K562 (cell line): Measurements from ENCODE around the gene BRD3. TPM values are rescaled to one million over a fixed set of nuclear protein-coding genes. Genes with fewer than 3 reads are reported as not detected.

Source experiments
- ATAC-seq: fragments of 200-7000 bp; cut with Tn5 transposase; 3 replicates; pipeline ENCODE4 v1.9.1; 2020; ENCODE audit warnings: moderate library complexity
- BruUV-seq: library from RNA; stranded (reverse); fragments of 400-500 nt; replicated peaks from 2 replicates; lab custom pipeline; 2021; lab: Mats Ljungman, UMichigan
- CTCF ChIA-PET: fragments of 300-600 bp; formaldehyde crosslinking; extraction: SDS; loops from one replicate; lab custom pipeline; 2021; ENCODE audit warnings: low intra/inter-chr PET ratio; lab: Yijun Ruan, JAX
- POLR2A ChIA-PET: fragments of 300-600, 350-650 bp; sonication (Branson Sonifier 250); formaldehyde crosslinking; extraction: SDS; loops from one replicate; lab custom pipeline; 2021; ENCODE audit warnings: antibody characterized with exemption, inconsistent platforms; lab: Yijun Ruan, JAX
- DNase-seq, 4 experiments: peaks; one replicate each; pipeline versions ENCODE4 v3.0.0 to v3.0.0-alpha.2; 2011 to 2018; ENCODE audit warnings: low spot score in 3 of 4, mixed read lengths in 3 of 4; ENCODE audit errors: extremely low read depth in 1 of 4
- FAIRE-seq: peaks from 2 replicates; lab custom pipeline; 2011; peaks lifted over from hg19 to GRCh38; lab: Jason Lieb, UNC
- H2AFZ ChIP-seq: 2 replicates; pipeline ENCODE4 v1.6.0; 2011; ENCODE audit warnings: low read depth, low read length, control low read depth, inconsistent platforms
- H3K27ac ChIP-seq: fragments of 200-600 bp; 3 replicates; pipeline ENCODE4 v1.8.0; 2011; ENCODE audit warnings: low read depth, mild to moderate bottlenecking, control low read depth, inconsistent platforms, low read length, moderate library complexity, mixed read lengths; ENCODE audit errors: extremely low read depth
- H3K27me3 ChIP-seq, 2 experiments: fragments of 300-600 bp in 1 of 2; 2 replicates in 1 of 2; 3 replicates in 1 of 2; pipeline versions ENCODE4 v1.6.0 to v1.8.0; 2011; ENCODE audit warnings: inconsistent platforms in 2 of 2, low read length in 2 of 2, mild to moderate bottlenecking in 1 of 2, mixed read lengths in 1 of 2, moderate library complexity in 1 of 2; ENCODE audit not compliant: control insufficient read depth in 2 of 2, insufficient read depth in 2 of 2
- H3K36me3 ChIP-seq: fragments of 300-600 bp; 3 replicates; pipeline ENCODE4 v1.8.0; 2011; ENCODE audit warnings: mild to moderate bottlenecking, low read length, inconsistent platforms; ENCODE audit not compliant: control insufficient read depth, insufficient read depth
- H3K4me1 ChIP-seq, 2 experiments: fragments of 200-600 bp in 1 of 2; replicated peaks in 1 of 2; 2 replicates in 1 of 2; 3 replicates in 1 of 2; pipeline versions ENCODE4 v1.5.1 to v1.8.0; 2011; ENCODE audit warnings: inconsistent platforms in 2 of 2, low read length in 2 of 2, mild to moderate bottlenecking in 1 of 2, mixed read lengths in 1 of 2, moderate library complexity in 1 of 2; ENCODE audit not compliant: control insufficient read depth in 2 of 2, insufficient read depth in 2 of 2
- H3K4me2 ChIP-seq: 2 replicates; pipeline ENCODE4 v1.6.1; 2011; ENCODE audit warnings: low read length, control low read depth, inconsistent platforms, mixed read lengths; ENCODE audit not compliant: insufficient read depth
- H3K4me3 ChIP-seq: fragments of 200-600 bp; sonication (generic), shearing (Covaris generic); 2 replicates; pipeline ENCODE4 v1.5.1; 2016; ENCODE audit warnings: control low read depth, inconsistent platforms
- H3K79me2 ChIP-seq: fragments of 200-600 bp; 3 replicates; pipeline ENCODE4 v1.8.0; 2011; ENCODE audit warnings: low read length, inconsistent platforms; ENCODE audit not compliant: control insufficient read depth, insufficient read depth
- H3K9ac ChIP-seq, 2 experiments: 2 replicates each; pipeline versions ENCODE4 v1.6.0 to v1.6.1; 2011; ENCODE audit warnings: low read depth in 2 of 2, low read length in 2 of 2, control low read depth in 1 of 2, inconsistent platforms in 1 of 2, mild to moderate bottlenecking in 1 of 2, mixed read lengths in 1 of 2; ENCODE audit not compliant: insufficient read depth in 1 of 2
- H3K9me1 ChIP-seq: one replicate; pipeline ENCODE4 v1.6.0; 2011; ENCODE audit warnings: inconsistent platforms, mild to moderate bottlenecking, low read length, moderate library complexity; ENCODE audit not compliant: control insufficient read depth, insufficient read depth
- H3K9me3 ChIP-seq: replicated peaks from 2 replicates; pipeline ENCODE4 v1.5.1; 2011; ENCODE audit warnings: low read depth, low read length, inconsistent platforms; ENCODE audit not compliant: control insufficient read depth, insufficient read depth
- H4K20me1 ChIP-seq: replicated peaks from 2 replicates; pipeline ENCODE4 v1.6.1; 2011; ENCODE audit warnings: low read length, inconsistent platforms, mixed read lengths; ENCODE audit not compliant: control insufficient read depth, insufficient read depth
- E2F1 ChIP-seq: sonication (generic); formaldehyde crosslinking; IDR thresholded peaks from 2 replicates; pipeline ENCODE4 v1.8.1; 2023; ENCODE audit warnings: mild to moderate bottlenecking, missing genetic modification reagents, moderate library complexity
- MAZ ChIP-seq, 2 experiments: fragments of 450-650 bp in 1 of 2; sonication (generic) in 1 of 2; formaldehyde crosslinking; IDR thresholded peaks in 1 of 2; conservative IDR thresholded peaks in 1 of 2; 2 replicates each; pipeline versions ENCODE4 v1.4.0 to v1.5.0; 2020; ENCODE audit warnings: mild to moderate bottlenecking in 1 of 2, missing genetic modification reagents in 1 of 2
- MTA3 ChIP-seq: fragments of 450-650 bp; formaldehyde crosslinking; IDR thresholded peaks from 2 replicates; pipeline ENCODE4 v1.6.1; 2017; ENCODE audit warnings: mild to moderate bottlenecking, borderline replicate concordance
- NCOA4 ChIP-seq: fragments of 450-650 bp; IDR thresholded peaks from 2 replicates; pipeline ENCODE4 v1.6.1; 2018; ENCODE audit warnings: mild to moderate bottlenecking; ENCODE audit not compliant: partially characterized antibody
- RBFOX2 ChIP-seq: fragments of 200-400 bp; formaldehyde crosslinking; IDR thresholded peaks from 2 replicates; pipeline ENCODE4 v1.6.1; 2017; ENCODE audit warnings: low read depth, mild to moderate bottlenecking, low read length, moderate library complexity
- TCF7L2 ChIP-seq: fragments of 150-350 bp; IDR thresholded peaks from 2 replicates; pipeline ENCODE4 v1.6.1; 2016; ENCODE audit warnings: low read depth, mild to moderate bottlenecking, low read length, moderate library complexity
- ZNF24 ChIP-seq: fragments of 450-650 bp; IDR thresholded peaks from 2 replicates; pipeline ENCODE4 v1.6.1; 2016
- ZNF75A ChIP-seq: fragments of 450-650 bp; formaldehyde crosslinking; IDR thresholded peaks from 2 replicates; pipeline ENCODE4 v1.4.0; 2020; ENCODE audit warnings: mild to moderate bottlenecking
- WGBS: fragments of 100-300 bp; shearing (Covaris generic); methylation state at CpG from one replicate; pipeline ENCODE4 v1.1.6; 2016; ENCODE audit warnings: low coverage, mixed read lengths; ENCODE audit not compliant: insufficient coverage; ENCODE audit errors: missing lambda C conversion rate; 5-methylcytosine and 5-hydroxymethylcytosine counted together
- in situ Hi-C: fragments of 300-500 bp; cut with MboI; formaldehyde crosslinking; loops from 4 replicates; pipeline ENCODE4 v1.15.0; 2018; ENCODE audit warnings: inconsistent platforms, mixed read lengths
- intact Hi-C: fragments of 100-400 bp; cut with micrococcal nuclease; formaldehyde crosslinking; loops from 2 replicates; pipeline ENCODE4 v1.14.2; 2022
- polyA plus RNA-seq, 8 experiments: library from polyadenylated mRNA; depleted of rRNA in 4 of 8; stranded (reverse) in 5 of 8; unstranded in 3 of 8; fragments of >200 nt; fragmentation: Nextera tagmentation in 2 of 8; fragmentation: Illumina TruSeq in 1 of 8; extraction: Ambion mirVana in 2 of 8; extraction: Trizol in 1 of 8; gene quantifications; 2 replicates each; pipeline versions ENCODE4 v1.2.1 to v1.2.3, GENCODE V29; 2011 to 2014; ENCODE audit warnings: inconsistent platforms in 1 of 8, missing spikeins in 1 of 8
- total RNA-seq, 7 experiments: library from RNA; depleted of rRNA in 6 of 7; stranded (reverse); fragments of >200 nt in 6 of 7; fragmentation: Illumina TruSeq in 2 of 7; extraction: Trizol in 2 of 7; gene quantifications; 2 replicates each; pipeline versions ENCODE4 v1.2.1 to v1.2.3, GENCODE V29; 2011 to 2021; ENCODE audit warnings: low replicate concordance in 1 of 7
- TF ChIP-seq, protein P1 (sequence below): fragments of 450-650 bp; IDR thresholded peaks from 2 replicates; pipeline ENCODE4 v1.6.1; 2018; ENCODE audit not compliant: partially characterized antibody

The BRD3 gene
- total and polyA plus RNA-seq, 9 of the 15 experiments (the other 6 are each of a cell fraction or from before 2014, with no cell fraction given): 0.82 to 37.1 (median 4.2) TPM

DNA sequence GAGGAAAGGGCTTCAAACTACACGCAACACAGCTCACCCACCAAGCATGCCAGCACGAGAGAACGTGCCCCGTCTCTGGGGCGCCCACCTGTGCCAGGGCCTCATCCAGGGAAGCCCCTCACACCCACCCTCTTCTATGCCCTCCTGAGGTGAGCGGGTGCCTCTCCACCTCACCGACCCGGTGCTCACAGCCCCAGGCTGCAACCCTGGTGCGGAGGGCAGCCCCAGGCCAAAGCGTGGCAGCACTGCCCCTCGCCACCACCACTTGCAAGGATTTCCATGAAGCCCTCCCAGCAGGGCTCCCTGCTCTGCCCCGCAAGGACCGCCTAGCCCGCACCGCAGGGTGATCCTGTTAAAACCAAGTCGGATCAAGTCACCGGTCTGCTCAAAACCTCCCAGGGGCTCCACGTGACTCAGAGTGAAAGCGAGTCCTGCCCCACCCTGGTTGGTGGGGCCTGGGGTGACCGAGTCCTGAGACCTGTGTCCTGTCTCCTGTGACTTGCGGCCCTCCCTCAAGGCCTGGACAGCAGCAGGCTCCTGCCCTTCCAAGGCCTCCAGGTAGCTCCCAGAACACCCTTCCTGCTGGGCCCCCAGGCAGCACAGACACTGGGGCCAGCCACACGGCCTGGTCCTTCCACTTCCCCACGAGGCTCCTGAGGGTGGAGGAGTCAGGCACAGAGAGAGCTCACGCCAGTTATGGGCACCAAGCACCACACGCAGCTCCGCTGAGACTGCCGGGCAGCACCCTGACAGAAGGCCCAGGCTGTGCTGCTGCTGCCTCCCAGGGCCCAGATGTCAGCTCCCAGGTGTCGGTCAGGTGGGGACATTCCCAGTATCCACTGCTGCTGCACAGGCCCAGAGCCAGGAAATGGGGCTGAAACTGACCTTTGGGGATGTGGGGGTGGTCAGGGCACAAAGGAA is 12.7 kb downstream of the BRD3 start (continued):
- no peak for TF ChIP-seq MAZ (CRISPR knock-in tag; conservative IDR thresholded peaks at IDR 0.05 in 1 of 2, IDR thresholded peaks at IDR 0.05 in 1 of 2)
- no peak for TF ChIP-seq TCF7L2
- TF ChIP-seq ZNF75A (CRISPR knock-in tag): no peak
- TF ChIP-seq NCOA4: no peak
- no peak for TF ChIP-seq MTA3
- TF ChIP-seq, all 486 proteins: peak for 0

- 92% methylated on average over 21 of the region's 44 CpGs for WGBS
- peak overlapping the region in 1 of 2 experiments; percentile 45; a peak in 1 of 4 replicates for H3K9ac ChIP-seq
- H3K9me1 ChIP-seq: no peaks in the 10 kb centered on the region
- intact Hi-C loops: no loop called here
- no peak overlapping the region for H2AFZ ChIP-seq
- BruUV-seq: no TSS peak
- H3K27ac ChIP-seq: no peak overlapping the region
- peaks cover 0 to 57% of the 10 kb centered on the region in 2 experiments; a peak in 2 of 5 replicates for H3K4me1 ChIP-seq
- ChIA-PET CTCF (no interaction called here), POLR2A (no interaction called here)
- FAIRE-seq (no peak), ATAC-seq (no peak), DNase-seq (no peak)
- no peak overlapping the region for H3K4me3 ChIP-seq
- peaks cover 35% of the 10 kb centered on the region; the same call in 1 of the 3 replicates for H3K36me3 ChIP-seq
- H3K79me2 ChIP-seq: peaks cover 23% of the 10 kb centered on the region
- H3K27me3 ChIP-seq: no peaks in the 10 kb centered on the region
- no peaks in the 10 kb centered on the region for H3K9me3 ChIP-seq
- in situ Hi-C loops: no loop called here
- no peak overlapping the region for H3K4me2 ChIP-seq
- H4K20me1 ChIP-seq: peaks cover 21% of the 10 kb centered on the region
- TF ChIP-seq ZNF24 (no peak), RBFOX2 (peak; percentile 33; the same call in 1 of the 2 replicates), E2F1 (CRISPR knock-in tag) (no peak)
- TF ChIP-seq, protein P1, sequence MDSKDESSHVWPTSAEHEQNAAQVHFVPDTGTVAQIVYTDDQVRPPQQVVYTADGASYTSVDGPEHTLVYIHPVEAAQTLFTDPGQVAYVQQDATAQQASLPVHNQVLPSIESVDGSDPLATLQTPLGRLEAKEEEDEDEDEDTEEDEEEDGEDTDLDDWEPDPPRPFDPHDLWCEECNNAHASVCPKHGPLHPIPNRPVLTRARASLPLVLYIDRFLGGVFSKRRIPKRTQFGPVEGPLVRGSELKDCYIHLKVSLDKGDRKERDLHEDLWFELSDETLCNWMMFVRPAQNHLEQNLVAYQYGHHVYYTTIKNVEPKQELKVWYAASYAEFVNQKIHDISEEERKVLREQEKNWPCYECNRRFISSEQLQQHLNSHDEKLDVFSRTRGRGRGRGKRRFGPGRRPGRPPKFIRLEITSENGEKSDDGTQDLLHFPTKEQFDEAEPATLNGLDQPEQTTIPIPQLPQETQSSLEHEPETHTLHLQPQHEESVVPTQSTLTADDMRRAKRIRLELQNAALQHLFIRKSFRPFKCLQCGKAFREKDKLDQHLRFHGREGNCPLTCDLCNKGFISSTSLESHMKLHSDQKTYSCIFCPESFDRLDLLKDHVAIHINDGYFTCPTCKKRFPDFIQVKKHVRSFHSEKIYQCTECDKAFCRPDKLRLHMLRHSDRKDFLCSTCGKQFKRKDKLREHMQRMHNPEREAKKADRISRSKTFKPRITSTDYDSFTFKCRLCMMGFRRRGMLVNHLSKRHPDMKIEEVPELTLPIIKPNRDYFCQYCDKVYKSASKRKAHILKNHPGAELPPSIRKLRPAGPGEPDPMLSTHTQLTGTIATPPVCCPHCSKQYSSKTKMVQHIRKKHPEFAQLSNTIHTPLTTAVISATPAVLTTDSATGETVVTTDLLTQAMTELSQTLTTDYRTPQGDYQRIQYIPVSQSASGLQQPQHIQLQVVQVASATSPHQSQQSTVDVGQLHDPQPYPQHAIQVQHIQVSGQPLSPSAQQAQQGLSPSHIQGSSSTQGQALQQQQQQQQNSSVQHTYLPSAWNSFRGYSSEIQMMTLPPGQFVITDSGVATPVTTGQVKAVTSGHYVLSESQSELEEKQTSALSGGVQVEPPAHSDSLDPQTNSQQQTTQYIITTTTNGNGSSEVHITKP: no peak
Measured at GRCh38 chr9:134053941-134054761, 13.7 kb downstream of the BRD3 start.
